Liver (tissue), 9 donors: ENCODE results near the gene RHOXF1. TPM values are rescaled to one million over a fixed set of nuclear protein-coding genes. Genes with fewer than 3 reads are reported as not detected.
"Not testable (repeated sequence)": the region's sequence is repeated elsewhere in the genome, so short reads cannot be mapped to it uniquely, and the experiment has no call there.

ENCODE experiments used
- DNase-seq: peaks from one replicate; pipeline ENCODE4 v3.0.0-alpha.2; 2017; ENCODE audit warnings: low spot score
- H3K27ac ChIP-seq, 2 donors: one replicate each; pipeline ENCODE4 v1.7.0; 2013; ENCODE audit warnings: inconsistent platforms in 2 of 2, low read length in 2 of 2, control low read depth in 1 of 2, low read depth in 1 of 2, mild to moderate bottlenecking in 1 of 2
- H3K27me3 ChIP-seq, 4 donors: one replicate each; pipeline versions ENCODE4 v1.6.1 to v1.7.0; 2013; ENCODE audit warnings: low read length in 3 of 4, inconsistent platforms in 1 of 4, mild to moderate bottlenecking in 1 of 4, moderate library complexity in 1 of 4; ENCODE audit not compliant: control insufficient read depth in 4 of 4, insufficient read depth in 4 of 4
- H3K36me3 ChIP-seq, 4 donors: one replicate each; pipeline versions ENCODE4 v1.6.1 to v1.7.0; 2013; ENCODE audit warnings: low read length in 3 of 4, mild to moderate bottlenecking in 3 of 4, low read depth in 1 of 4, moderate library complexity in 1 of 4; ENCODE audit not compliant: control insufficient read depth in 4 of 4, insufficient read depth in 3 of 4
- H3K4me1 ChIP-seq, 4 donors: one replicate each; pipeline versions ENCODE4 v1.6.1 to v1.7.0; 2013; ENCODE audit warnings: low read length in 3 of 4, mild to moderate bottlenecking in 3 of 4, moderate library complexity in 1 of 4; ENCODE audit not compliant: control insufficient read depth in 4 of 4, insufficient read depth in 4 of 4
- H3K4me3 ChIP-seq, 3 donors: one replicate each; pipeline versions ENCODE4 v1.6.1 to v1.7.0; 2013; ENCODE audit warnings: low read length in 3 of 3, control low read depth in 1 of 3, low read depth in 1 of 3, mild to moderate bottlenecking in 1 of 3
- H3K9ac ChIP-seq, 2 donors: one replicate each; pipeline ENCODE4 v1.7.0; 2013; ENCODE audit warnings: low read length in 2 of 2, mild to moderate bottlenecking in 2 of 2, moderate library complexity in 2 of 2, control low read depth in 1 of 2, low read depth in 1 of 2
- H3K9me3 ChIP-seq, 4 donors: one replicate each; pipeline versions ENCODE4 v1.6.1 to v1.7.0; 2013; ENCODE audit warnings: low read length in 3 of 4; ENCODE audit not compliant: control insufficient read depth in 4 of 4
- EGR1 ChIP-seq, 2 donors: IDR thresholded peaks; 2 replicates each; pipeline ENCODE4 v1.6.1; 2016 to 2018; ENCODE audit warnings: antibody characterized with exemption in 2 of 2, low read depth in 2 of 2
- FOXA1 ChIP-seq: IDR thresholded peaks from 2 replicates; pipeline ENCODE4 v1.6.1; 2016; ENCODE audit warnings: antibody characterized with exemption
- FOXA2 ChIP-seq: IDR thresholded peaks from 2 replicates; pipeline ENCODE4 v1.6.1; 2016; ENCODE audit warnings: antibody characterized with exemption
- GABPA ChIP-seq, 2 donors: IDR thresholded peaks in 1 of 2; conservative IDR thresholded peaks in 1 of 2; 2 replicates each; pipeline ENCODE4 v1.6.1; 2016; ENCODE audit warnings: antibody characterized with exemption in 2 of 2, mild to moderate bottlenecking in 1 of 2, moderate library complexity in 1 of 2
- JUND ChIP-seq, 2 donors: IDR thresholded peaks; 2 replicates each; pipeline ENCODE4 v1.6.1; 2016; ENCODE audit warnings: antibody characterized with exemption in 2 of 2
- NR2F2 ChIP-seq: IDR thresholded peaks from 2 replicates; pipeline ENCODE4 v1.6.1; 2016; ENCODE audit warnings: antibody characterized with exemption
- RXRA ChIP-seq, 2 donors: IDR thresholded peaks; 2 replicates each; pipeline ENCODE4 v1.6.1; 2017 to 2018; ENCODE audit warnings: antibody characterized with exemption in 2 of 2, mild to moderate bottlenecking in 1 of 2
- SP1 ChIP-seq: IDR thresholded peaks from 2 replicates; pipeline ENCODE4 v1.6.1; 2018; ENCODE audit warnings: antibody characterized with exemption, mild to moderate bottlenecking
- TAF1 ChIP-seq: conservative IDR thresholded peaks from 2 replicates; pipeline ENCODE4 v1.6.1; 2016; ENCODE audit warnings: antibody characterized with exemption, mild to moderate bottlenecking
- YY1 ChIP-seq: IDR thresholded peaks from 2 replicates; pipeline ENCODE4 v1.6.1; 2016; ENCODE audit warnings: antibody characterized with exemption, mild to moderate bottlenecking
- WGBS: extraction: QIAGEN DNeasy Blood & Tissue Kit; methylation state at CpG from one replicate; pipeline ENCODE4 v1.1.7; 2013; 5-methylcytosine and 5-hydroxymethylcytosine counted together
- polyA plus RNA-seq, 2 donors: library from polyadenylated mRNA; stranded (reverse) in 1 of 2; unstranded in 1 of 2; fragments of 200-250 nt in 1 of 2; fragments of >200 nt in 1 of 2; fragmentation: Nextera tagmentation in 1 of 2; extraction: Ambion mirVana in 1 of 2; gene quantifications; one replicate each; pipeline versions ENCODE4 v1.2.1 to v1.2.3, GENCODE V29; 2013 to 2015
- total RNA-seq, 2 donors: library from RNA; depleted of rRNA; stranded (reverse); fragments of >200 nt; gene quantifications; one replicate each; pipeline ENCODE4 v1.2.3, GENCODE V29; 2014
- TF ChIP-seq, protein P1 (sequence below): fragments of 150-350 bp; IDR thresholded peaks from 2 replicates; pipeline ENCODE4 v1.5.1; 2017; ENCODE audit warnings: improper control_type of control experiment, low read depth, low read length; ENCODE audit not compliant: missing input control
- donor health status: healthy.
- donor health status: healthy.
- donor health status: healthy.
- donor health status: healthy.
- donor health status: healthy.

The RHOXF1 gene
- total and polyA plus RNA-seq, 4 donors = not detected

DNA sequence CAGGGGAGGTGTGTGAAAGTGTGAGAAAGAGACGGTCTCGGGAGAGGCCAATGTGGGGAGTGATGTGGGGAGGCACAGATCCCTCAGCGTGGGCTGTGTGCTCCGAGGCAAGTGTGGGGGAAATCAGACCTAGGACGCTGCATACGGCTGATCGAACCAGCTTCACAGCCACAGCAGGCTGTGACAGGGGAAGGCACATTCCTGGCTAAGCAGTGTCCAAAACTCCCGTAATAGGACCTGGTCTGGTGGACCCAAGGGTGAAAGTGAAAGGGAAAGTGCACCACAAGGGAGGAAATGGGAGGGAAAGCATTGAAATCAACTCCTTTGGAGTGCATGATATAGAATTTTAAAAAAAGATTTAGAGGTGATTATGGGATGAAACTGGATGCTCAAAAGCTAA is 31.8 kb upstream of the RHOXF1 start:
- TF ChIP-seq SP1 (no peak), EGR1 (IDR thresholded peaks at IDR 0.05; ENCODE audit: low read depth in 2 of 2) (no peak), NR2F2 (no peak), GABPA (IDR thresholded peaks at IDR 0.05 in 1 of 2, conservative IDR thresholded peaks at IDR 0.05 in 1 of 2) (no peak), FOXA1 (no peak), TAF1 (no peak), YY1 (no peak), RXRA (IDR thresholded peaks at IDR 0.05) (no peak)
- TF ChIP-seq, protein P1, sequence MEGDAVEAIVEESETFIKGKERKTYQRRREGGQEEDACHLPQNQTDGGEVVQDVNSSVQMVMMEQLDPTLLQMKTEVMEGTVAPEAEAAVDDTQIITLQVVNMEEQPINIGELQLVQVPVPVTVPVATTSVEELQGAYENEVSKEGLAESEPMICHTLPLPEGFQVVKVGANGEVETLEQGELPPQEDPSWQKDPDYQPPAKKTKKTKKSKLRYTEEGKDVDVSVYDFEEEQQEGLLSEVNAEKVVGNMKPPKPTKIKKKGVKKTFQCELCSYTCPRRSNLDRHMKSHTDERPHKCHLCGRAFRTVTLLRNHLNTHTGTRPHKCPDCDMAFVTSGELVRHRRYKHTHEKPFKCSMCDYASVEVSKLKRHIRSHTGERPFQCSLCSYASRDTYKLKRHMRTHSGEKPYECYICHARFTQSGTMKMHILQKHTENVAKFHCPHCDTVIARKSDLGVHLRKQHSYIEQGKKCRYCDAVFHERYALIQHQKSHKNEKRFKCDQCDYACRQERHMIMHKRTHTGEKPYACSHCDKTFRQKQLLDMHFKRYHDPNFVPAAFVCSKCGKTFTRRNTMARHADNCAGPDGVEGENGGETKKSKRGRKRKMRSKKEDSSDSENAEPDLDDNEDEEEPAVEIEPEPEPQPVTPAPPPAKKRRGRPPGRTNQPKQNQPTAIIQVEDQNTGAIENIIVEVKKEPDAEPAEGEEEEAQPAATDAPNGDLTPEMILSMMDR = no peak
- H3K4me3 ChIP-seq = peak overlapping the region in 2 of 3 donors; percentile 42 to 44
- DNase-seq = no peak
- WGBS = 68% methylated on average over 8 of the region's 8 CpGs
- peak overlapping the region in 1 of 2 donors; percentile 21 for H3K27ac ChIP-seq
- H3K27me3 ChIP-seq = no peaks in the 10 kb centered on the region
- H3K9ac ChIP-seq = peak overlapping the region in 1 of 2 donors; percentile 29
- no peaks in the 10 kb centered on the region for H3K9me3 ChIP-seq
- peaks cover 0 to 10% (median 3%) of the 10 kb centered on the region in 4 donors for H3K4me1 ChIP-seq
- H3K36me3 ChIP-seq = no peaks in the 10 kb centered on the region

DNA sequence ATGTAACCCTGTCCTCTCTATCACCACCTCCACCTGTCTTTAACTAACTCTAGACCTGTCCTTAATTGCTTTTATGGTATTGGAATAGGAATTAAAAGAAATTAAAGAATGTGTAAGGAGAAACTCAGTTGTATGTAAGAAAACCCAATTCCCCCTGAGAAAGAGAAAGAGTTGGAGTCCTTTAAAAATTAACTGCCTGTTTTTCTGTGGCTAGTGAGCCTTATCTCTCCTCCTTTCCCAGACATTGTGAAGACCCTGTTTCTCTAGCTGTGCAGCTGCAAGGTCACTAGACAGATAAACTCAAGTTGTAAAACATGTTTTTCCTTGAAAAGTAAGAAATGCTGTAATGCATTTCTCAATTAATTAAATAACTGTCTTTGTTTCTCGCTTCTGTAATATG is 30.6 kb upstream of the RHOXF1 start:
- not testable (repeated sequence) for H3K27ac ChIP-seq, H3K36me3 ChIP-seq, H3K9me3 ChIP-seq, H3K9ac ChIP-seq, H3K27me3 ChIP-seq, DNase-seq, H3K4me3 ChIP-seq
- 88% methylated on average over 1 of the region's 1 CpG for WGBS
- H3K4me1 ChIP-seq = peaks cover 0 to 10% (median 3%) of the 10 kb centered on the region in 4 donors

DNA sequence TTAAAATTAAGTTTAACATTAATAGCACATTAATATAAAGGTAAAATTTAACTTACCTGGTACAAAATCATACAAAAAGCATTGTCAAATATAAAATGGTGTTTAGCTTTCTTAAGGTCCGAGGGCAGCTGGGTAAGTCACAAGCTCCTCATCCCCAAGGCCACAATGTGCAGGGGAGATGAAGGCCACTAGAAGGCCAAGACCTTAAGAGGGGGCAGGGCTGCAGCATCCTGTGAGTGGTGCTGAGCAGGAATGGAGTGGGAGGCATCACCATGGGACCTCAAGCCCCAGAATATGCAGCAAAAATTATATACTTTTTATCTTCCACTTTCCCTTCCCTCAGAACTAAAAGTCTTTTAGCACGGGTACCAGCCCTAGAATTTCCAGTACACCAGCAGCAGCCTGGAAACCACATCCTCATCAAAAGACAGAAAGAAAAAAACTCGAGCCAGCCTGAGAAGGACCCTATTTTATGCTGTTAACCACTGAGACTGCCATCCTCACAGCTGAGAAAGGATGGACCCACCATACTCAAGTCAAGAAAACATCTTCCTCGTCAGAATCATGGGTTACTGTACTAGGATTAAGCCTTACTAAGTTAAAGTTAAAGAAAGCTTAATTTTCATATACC is 29.7 kb upstream of the RHOXF1 start:
- Histone ChIP-seq H3K36me3 (no peaks in the 10 kb centered on the region), H3K4me3 (no peak overlapping the region), H3K27me3 (no peaks in the 10 kb centered on the region), H3K9me3 (no peaks in the 10 kb centered on the region), H3K9ac (no peak overlapping the region), H3K27ac (no peak overlapping the region), H3K4me1 (peaks cover 0 to 10% (median 3%) of the 10 kb centered on the region in 4 donors)
- no peak for DNase-seq
- TF ChIP-seq, protein P1 = no peak
- TF ChIP-seq SP1 (no peak), NR2F2 (no peak), FOXA2 (no peak), GABPA (IDR thresholded peaks at IDR 0.05 in 1 of 2, conservative IDR thresholded peaks at IDR 0.05 in 1 of 2) (no peak), JUND (IDR thresholded peaks at IDR 0.05) (no peak)
- 86% methylated on average over 4 of the region's 4 CpGs for WGBS
